Activated gamma-delta T cell treated with anti-CD3 and anti-CD28 coated beads, Interleukin-2, amount 50 U/mL, for 16 hours (primary cell): ENCODE data around the gene ARMH3.

Experiments
- DNase-seq: peaks from one replicate; pipeline ENCODE4 v3.0.0-alpha.2; 2020; ENCODE audit warnings: low read depth

The ARMH3 gene

DNA sequence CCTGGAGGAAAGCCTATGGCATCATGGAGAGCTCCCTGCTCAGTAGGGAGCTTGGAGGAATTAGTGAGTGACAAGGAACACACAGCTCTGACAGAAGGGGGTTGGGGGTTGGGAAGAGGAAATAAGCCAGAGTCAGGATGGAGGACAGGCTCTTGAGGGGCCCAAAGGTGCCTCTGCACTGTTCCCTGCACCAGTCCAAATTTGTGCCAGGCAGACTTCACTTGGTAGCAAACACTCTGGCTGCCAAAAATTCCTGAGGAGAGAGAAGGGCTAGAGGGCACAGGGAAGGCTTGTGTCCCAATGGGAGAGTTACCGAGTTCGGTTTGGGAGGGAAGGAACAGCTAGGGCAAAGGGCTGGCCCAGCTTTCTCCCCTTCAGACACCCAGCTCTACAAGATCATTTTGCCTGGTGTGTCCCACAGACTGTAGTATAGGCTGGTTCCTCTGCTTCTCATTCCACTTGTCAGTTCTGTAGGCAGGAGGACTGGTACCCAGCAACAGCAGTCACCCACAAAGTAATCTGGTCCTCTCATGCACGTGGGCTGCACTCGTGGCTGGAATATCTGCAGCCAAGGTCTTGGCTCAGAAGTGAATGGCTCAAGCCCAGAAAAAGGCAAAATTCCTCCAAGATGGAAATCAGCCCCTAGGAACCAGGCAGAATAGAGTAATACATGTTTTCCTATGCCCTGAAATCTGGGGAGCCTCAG lies 204.4 kb downstream of the ARMH3 start:
- DNase-seq, result no peak

GRCh38 chr10:101850749-101851148 lies 205.2 kb downstream of the ARMH3 start:
- DNase-seq, result no peak

- DNase-seq, result no peak
Observed at GRCh38 chr10:101848894-101849351, 207.1 kb downstream of the ARMH3 start.

DNA sequence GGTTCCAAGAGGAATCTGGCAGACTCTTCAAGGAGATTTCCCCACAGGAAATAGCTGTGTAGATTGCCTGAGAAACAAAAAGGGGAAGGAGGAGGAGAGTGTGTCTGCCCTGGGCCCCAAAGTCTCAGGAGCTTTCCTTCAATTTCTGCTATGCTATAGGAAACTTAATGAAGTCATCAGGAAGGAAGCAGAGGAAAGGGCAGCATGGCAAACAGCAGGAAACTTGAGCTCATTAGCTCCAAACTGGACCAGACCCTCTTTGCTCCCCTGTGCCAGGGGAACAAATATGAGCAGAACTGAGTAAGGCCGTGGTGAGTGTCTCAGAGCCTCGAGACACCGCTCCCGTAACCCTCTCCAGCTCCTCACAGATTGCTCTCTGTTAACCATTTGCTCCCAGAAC lies 207.6 kb downstream of the ARMH3 start:
- no peak for DNase-seq

DNA sequence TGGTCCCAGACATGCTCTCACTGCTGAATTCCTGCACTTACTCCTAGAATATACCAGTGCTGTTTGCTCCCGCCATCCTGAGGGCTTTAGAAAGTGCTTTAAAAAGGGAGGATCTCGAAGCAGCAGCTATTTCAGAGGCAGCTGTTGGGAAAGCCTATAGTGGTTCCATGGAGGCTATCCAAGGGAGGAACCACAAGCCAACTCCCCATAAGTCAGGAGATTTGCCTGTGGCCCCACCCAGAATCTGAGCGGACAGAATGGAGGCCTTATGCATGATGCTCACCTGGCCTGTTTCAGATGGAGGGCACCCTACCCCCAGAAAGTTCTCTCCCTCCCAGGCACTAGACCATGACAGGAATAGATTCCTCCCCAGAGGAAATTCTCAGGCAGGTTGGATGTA lies 210.1 kb downstream of the ARMH3 start:
- no peak for DNase-seq

GRCh38 chr10:101843032-101844021 lies 212.6 kb downstream of the ARMH3 start, which contains the start of gene KCNIP2:
Gene KCNIP2 (minus strand): TSS chr10:101843800. CDS start chr10:101843568, 232 bp downstream.
- DNase-seq, result peak; percentile 40

GRCh38 chr10:101841826-101842225 lies 214.1 kb downstream of the ARMH3 start:
- no peak for DNase-seq

GRCh38 chr10:101840741-101841453 lies 215.1 kb downstream of the ARMH3 start:
- peak; percentile 59 for DNase-seq

DNA sequence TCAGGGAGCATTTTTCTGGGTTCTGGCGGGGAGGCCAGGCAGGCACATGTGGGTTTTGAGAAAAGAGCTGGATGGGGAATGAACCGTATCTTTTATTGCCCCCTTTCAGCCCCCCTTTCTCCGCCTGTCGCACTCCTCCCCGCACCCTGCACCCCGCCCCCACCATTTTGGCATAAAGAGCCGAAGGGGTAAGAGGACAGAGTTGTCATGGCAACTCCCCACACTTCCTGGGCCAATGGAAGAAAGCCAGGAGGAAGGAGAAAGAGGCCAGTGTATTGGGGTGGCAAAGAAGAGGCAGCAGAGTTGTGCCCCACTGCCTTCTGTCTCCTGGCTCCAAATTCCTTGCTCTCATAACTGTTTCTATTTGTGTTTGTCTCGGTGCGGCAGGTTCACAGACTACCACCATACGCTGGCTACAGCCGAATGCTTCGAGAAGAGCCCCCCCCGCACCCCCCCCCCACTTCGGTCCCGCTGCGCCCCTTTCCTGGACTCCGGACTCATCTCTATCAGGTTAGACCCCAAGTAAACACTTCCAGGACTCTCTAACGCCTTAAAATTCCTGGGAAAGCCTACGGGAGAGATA lies 215.8 kb downstream of the ARMH3 start:
- no peak for DNase-seq

GRCh38 chr10:101839416-101840063 lies 216.4 kb downstream of the ARMH3 start:
- DNase-seq, result peak; percentile 42

DNA sequence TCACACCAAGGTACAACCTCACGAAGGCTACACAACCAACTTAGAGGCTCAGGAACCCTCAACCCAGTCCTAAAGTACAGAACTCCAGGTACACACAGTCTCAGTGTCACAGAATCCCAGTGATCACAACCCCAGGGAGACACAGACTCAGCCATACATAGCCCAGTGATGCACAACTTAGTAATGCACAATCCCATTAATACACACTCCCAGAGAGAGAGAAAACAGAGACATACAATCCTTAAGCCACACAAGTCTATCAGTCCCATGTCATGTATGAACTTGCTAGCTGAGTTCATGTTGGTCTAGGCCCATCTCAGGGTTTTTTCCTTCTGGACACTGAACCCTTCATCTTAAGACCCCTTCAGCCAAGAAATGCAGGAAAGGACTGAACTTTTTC lies 217.0 kb downstream of the ARMH3 start:
- DNase-seq, result no peak

- DNase-seq, result no peak
Observed at GRCh38 chr10:101838416-101838970, 217.5 kb downstream of the ARMH3 start.

- no peak for DNase-seq
Observed at GRCh38 chr10:101837748-101838147, 218.2 kb downstream of the ARMH3 start.

- DNase-seq, result no peak
Observed at GRCh38 chr10:101835362-101835761, 220.6 kb downstream of the ARMH3 start.

DNA sequence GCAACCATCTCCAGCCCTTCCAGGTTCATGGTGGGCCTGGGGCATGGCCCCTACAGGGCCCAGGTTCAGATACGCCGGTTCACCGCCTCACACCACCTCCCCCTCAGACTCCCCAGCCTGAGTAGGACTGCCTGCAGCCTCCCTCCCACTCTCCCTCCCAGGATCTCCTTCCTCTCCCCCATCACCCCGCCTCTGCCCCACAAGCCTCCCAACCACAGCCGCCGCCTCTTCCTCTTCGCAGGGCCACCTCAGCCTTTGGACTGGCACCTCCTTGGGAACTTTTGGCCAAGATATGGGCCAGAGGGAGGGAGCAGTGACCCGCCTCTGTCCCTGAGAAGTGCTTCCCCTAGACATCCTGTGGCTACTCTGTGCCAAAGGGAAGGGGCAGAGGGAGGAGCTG lies 221.6 kb downstream of the ARMH3 start:
- no peak for DNase-seq

DNA sequence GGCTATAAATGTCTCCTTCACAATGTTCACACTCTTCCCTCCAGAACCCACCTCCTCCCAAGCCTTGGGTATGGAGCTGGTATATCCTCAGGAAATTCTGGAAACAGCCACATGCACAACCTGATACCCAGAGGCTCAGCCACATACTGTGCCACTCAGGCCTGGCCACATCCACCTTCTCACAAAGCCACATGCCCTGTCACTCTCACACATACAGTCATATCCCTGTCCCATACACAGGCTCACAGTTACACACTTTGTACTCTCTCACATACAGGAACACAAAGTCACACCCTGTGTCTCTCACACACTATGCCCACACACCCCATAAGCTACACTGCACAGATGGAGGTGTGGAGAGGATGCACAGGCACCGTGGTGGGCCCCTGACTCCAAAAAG lies 222.5 kb downstream of the ARMH3 start:
- DNase-seq, result no peak

GRCh38 chr10:101832325-101832771 lies 223.6 kb downstream of the ARMH3 start:
- no peak for DNase-seq

GRCh38 chr10:101831169-101831811 lies 224.7 kb downstream of the ARMH3 start:
- no peak for DNase-seq

GRCh38 chr10:101830322-101831168 lies 225.4 kb downstream of the ARMH3 start:
- DNase-seq, result peak; percentile 85
